Skeletal muscle cell (primary cell): ENCODE results near the gene MAPK8IP3.
"Not testable (repeated sequence)": the region's sequence is repeated elsewhere in the genome, so short reads cannot be mapped to it uniquely, and the experiment has no call there.

ENCODE experiments used
- DNase-seq: peaks from one replicate; pipeline ENCODE4 v3.0.0-alpha.2; 2010; ENCODE audit warnings: low read depth
- H3K4me3 ChIP-seq: 2 replicates; pipeline ENCODE4 v1.5.1; 2011; ENCODE audit warnings: low read depth, mild to moderate bottlenecking, control low read depth, low read length, moderate library complexity

Gene MAPK8IP3

DNA sequence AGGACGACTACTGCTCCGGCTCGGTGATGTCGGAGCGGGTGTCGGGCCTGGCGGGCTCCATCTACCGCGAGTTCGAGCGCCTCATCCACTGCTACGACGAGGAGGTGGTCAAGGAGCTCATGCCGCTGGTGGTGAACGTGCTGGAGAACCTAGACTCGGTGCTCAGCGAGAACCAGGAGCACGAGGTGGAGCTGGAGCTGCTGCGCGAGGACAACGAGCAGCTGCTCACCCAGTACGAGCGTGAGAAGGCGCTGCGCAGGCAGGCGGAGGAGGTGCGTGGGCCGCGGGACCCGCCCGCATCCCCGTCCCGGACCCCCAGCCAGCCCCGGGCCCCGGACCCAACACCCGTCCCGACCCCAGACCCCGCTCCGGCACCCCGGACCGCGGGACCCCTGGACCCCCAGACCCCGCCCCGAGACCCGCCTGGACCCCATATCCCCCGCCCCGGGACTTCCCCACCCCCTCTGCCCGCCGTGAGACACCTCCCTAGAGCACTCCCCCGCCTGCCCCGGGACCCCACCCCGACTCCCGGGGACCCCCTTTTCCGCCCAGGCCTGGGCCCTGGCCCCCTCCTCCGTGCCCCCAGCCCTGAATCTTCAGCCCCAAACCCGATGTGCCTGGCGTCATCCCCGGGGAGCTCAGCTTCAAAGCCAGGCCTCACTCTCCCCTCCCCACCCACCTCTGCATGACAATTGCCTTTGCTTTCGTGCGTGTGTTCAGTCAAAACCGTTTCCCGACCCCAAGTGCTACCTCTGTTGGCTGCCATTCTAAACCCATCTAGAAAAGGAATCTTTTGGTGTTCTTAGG is 594 bp downstream of the MAPK8IP3 start:
- H3K4me3 ChIP-seq = peak overlapping the region; percentile 91
- DNase-seq = no peak

GRCh38 chr16:1707193-1707790 is 1.3 kb downstream of the MAPK8IP3 start:
- no peak for DNase-seq
- H3K4me3 ChIP-seq = peak overlapping the region; percentile 91

GRCh38 chr16:1708083-1708767 is 2.2 kb downstream of the MAPK8IP3 start:
- H3K4me3 ChIP-seq = no peak overlapping the region

DNA sequence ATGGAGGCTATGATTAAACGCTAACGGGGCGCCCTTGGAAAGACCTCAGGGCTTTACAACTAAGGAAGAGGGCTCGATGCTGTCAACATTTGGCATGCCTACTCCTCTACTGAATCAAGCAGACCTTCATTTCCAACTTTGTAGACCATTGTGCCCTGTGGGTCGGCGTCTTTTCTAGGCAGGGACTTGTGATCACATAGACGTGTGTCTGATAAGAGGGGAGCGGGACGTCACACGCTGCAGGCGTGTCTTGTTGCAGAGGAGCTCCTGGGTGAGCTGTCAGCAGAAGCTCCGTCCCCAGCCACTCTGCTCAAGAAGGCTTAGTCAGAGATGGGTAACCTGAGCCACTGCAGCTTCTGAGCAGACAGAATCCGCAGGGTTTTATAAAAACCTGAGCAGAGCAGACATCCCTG is 2.8 kb downstream of the MAPK8IP3 start:
- no peak overlapping the region for H3K4me3 ChIP-seq
- DNase-seq = no peak

More at GRCh38 chr16:1708083-1708767, 2.2 kb downstream of the MAPK8IP3 start:
- DNase-seq = no peak

GRCh38 chr16:1709356-1709755 is 3.4 kb downstream of the MAPK8IP3 start:
- no peak overlapping the region for H3K4me3 ChIP-seq
- no peak for DNase-seq

- H3K4me3 ChIP-seq = no peak overlapping the region
- no peak for DNase-seq
Observed at GRCh38 chr16:1710811-1711507, 5.0 kb downstream of the MAPK8IP3 start.

- H3K4me3 ChIP-seq = no peak overlapping the region
- DNase-seq = no peak
Observed at GRCh38 chr16:1712791-1713261, 6.8 kb downstream of the MAPK8IP3 start.

DNA sequence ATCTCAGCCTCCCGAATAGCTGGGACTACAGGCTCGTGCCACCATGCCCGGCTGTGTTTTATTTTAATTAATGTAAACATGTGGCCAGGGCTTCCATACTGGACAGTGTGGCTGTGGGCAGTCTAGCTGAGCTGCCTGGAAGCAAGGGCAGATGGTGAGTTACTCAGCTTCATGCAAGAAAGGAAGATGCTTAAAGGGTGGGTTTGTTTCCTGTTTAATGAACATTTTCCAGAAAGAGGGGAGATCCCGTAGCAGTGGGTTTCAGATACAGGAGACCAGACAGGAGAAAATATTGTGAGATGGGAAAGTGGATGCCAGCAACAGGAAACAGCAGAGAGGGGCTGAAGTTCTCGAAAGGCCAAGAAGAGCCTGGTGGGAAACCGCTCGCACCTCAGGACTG is 7.3 kb downstream of the MAPK8IP3 start:
- no peak for DNase-seq
- no peak overlapping the region for H3K4me3 ChIP-seq

DNA sequence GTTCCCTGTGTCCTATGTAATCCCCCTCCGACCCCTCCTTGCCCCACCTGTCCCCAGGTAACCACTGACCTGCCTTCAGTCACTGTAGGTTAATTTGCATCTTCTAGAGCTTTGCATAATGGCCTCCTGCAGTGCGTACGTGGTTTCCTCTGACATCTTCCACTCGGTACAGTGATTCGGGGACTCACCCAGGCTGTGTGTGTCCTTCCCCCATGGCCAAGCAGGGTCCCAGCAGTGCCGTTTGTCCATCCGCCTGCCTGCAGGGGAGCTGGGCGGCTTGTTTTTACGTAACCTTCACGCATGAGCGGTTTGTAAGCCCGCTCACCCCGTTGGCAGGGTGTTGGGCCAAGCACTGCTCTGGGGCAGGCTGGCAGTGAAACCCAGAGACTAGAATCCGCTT is 7.9 kb downstream of the MAPK8IP3 start:
- DNase-seq = no peak
- H3K4me3 ChIP-seq = no peak overlapping the region

- no peak overlapping the region for H3K4me3 ChIP-seq
- DNase-seq = no peak
Observed at GRCh38 chr16:1715220-1715619, 9.2 kb downstream of the MAPK8IP3 start.

- H3K4me3 ChIP-seq, DNase-seq: not testable (repeated sequence)
Observed at GRCh38 chr16:1718236-1718635, 12.2 kb downstream of the MAPK8IP3 start.

- H3K4me3 ChIP-seq, DNase-seq: not testable (repeated sequence)
Observed at GRCh38 chr16:1719559-1720229, 13.7 kb downstream of the MAPK8IP3 start.

DNA sequence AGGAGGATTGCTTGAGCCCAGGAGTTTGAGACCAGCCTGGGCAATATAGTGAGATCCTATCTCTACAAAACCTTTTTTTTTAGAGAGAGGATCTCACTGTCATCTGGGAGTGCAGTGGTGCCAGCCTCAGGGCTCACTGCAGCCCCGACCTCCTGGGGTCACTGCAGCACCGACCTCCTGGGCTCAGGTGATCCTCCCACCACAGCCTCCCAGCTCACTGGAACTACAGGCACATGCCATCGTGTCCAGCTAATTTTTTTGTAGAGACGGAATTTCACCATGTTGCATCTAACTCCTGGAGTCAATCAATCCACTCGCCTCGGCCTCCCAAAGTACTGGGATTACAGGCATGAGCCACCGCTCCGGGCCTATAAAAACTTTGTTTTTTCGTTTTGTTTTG is 15.4 kb downstream of the MAPK8IP3 start:
- no peak for DNase-seq
- no peak overlapping the region for H3K4me3 ChIP-seq

- DNase-seq = no peak
- no peak overlapping the region for H3K4me3 ChIP-seq
Observed at GRCh38 chr16:1723450-1724147, 17.6 kb downstream of the MAPK8IP3 start.

DNA sequence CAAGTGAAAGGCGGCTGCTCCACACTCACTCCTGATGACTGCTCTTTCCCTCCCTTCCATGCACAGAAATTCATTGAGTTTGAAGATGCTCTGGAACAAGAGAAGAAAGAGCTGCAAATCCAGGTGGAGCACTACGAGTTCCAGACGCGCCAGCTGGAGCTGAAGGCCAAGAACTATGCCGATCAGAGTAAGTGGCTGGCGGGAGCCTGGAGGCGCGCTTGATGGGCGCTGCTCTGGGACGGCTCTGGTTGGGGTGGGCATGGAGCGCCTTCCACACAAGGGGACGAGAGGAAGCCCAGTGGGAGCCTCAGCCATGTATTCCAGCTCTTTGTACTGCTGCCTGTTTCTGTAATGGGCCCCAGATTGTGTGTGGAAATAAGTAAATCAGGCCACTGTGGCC is 18.5 kb downstream of the MAPK8IP3 start:
- no peak for DNase-seq
- H3K4me3 ChIP-seq = no peak overlapping the region

DNA sequence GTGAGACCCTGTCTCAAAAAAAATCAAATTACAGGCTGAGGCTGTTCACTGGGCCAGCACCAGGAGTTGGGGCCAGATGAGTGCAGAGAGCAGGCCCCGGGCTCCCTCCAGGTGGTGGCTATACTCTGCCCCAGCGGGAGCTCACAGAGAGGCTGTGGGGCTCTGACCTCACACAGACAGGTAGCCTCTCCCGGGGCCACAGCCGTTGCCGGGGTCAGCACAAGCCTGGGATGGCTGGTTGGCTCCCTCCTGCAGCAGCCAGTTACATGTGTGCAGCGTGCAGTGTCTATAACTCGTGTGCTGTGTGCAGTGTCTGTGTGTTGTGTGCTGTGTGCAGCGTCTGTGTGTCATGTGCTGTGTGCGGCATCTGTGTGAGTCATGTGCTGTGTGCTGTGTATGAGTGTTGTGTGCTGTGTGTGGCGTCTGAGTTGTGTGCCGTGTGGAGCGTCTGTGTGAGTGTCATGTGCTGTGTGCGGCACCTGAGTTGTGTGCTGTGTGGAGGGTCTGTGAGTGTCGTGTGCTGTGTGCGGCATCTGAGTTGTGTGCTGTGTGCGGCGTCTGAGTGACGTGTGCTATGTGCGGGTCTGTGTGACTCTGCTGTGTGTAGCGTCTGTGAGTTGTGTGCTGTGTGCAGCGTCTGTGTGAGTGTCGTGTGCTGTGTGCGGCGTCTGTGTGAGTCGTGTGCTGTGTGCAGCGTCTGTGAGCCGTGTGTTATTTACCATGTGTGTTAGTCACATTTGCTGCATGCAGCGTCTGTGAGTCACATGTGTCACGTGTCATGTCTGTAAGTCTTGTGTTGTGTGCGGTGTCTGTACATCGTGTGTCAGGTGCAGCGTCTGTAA is 20.9 kb downstream of the MAPK8IP3 start:
- H3K4me3 ChIP-seq = no peak overlapping the region
- no peak for DNase-seq

GRCh38 chr16:1727651-1728624 is 21.9 kb downstream of the MAPK8IP3 start:
- no peak overlapping the region for H3K4me3 ChIP-seq
- DNase-seq = no peak
